ENCODE results near the gene PTGR3. TPM values are rescaled to one million over a fixed set of nuclear protein-coding genes. Genes with fewer than 3 reads are reported as not detected.
"Not testable (repeated sequence)": the region's sequence is repeated elsewhere in the genome, so short reads cannot be mapped to it uniquely, and the experiment has no call there.

Gene PTGR3
- total RNA-seq, 2 donors from 2014 or later = 13.7 to 15.8 TPM

DNA sequence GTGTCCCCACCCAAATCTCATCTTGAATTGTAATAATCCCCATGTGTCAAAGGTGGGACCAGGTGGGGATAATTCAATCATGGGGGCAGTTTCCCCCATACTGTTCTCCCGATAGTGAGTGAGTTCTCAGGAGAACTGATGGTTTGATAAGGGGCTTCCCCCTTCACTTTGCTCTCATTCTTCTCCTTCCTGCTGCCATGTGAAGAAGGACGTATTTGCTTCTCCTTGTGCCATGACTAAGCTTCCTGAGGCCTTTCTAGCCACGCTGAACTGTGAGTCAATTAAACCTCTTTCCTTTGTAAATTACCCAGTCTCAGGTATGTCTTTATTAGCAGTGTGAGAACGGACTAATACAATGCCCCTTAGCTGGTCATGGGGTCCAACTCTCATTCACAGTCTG is 21.2 kb downstream of the PTGR3 start:
- DNase-seq (ENCODE audit: low spot score) = not testable (repeated sequence)
- intact Hi-C loops (cut with DNase I) = loop anchor here in 1 of 2 donors (2.0 kb wide), 1 partner anchor 461 kb away; no protein-coding TSS in a partner anchor

GRCh38 chr18:75185460-75185859 is 23.5 kb downstream of the PTGR3 start:
- no peak for DNase-seq (ENCODE audit: low spot score)
- intact Hi-C loops (cut with DNase I) = no loop called here

- DNase-seq (ENCODE audit: low spot score) = no peak
- intact Hi-C loops (cut with DNase I) = no loop called here
Measured at GRCh38 chr18:75183973-75184493, 24.9 kb downstream of the PTGR3 start.

DNA sequence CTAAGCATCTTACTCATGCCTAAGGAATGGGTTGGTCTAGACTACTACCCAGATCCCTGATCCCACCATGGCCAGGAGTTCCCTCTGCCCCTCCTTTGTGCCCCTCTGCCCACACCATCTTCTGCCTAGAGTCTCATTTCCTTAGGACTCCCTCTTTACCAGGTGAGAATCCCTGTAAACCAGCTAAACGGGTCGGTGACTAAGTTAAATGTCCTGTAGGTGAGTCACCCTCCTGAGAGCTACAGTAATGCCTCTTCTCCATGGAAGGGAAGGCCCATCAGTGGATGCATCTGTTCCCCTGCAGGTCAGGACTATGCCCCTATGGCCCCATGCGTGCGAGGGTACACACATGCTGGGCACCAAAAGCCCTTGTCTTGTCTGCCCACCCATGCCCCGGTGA is 25.4 kb downstream of the PTGR3 start:
- intact Hi-C loops (cut with DNase I) = no loop called here

DNA sequence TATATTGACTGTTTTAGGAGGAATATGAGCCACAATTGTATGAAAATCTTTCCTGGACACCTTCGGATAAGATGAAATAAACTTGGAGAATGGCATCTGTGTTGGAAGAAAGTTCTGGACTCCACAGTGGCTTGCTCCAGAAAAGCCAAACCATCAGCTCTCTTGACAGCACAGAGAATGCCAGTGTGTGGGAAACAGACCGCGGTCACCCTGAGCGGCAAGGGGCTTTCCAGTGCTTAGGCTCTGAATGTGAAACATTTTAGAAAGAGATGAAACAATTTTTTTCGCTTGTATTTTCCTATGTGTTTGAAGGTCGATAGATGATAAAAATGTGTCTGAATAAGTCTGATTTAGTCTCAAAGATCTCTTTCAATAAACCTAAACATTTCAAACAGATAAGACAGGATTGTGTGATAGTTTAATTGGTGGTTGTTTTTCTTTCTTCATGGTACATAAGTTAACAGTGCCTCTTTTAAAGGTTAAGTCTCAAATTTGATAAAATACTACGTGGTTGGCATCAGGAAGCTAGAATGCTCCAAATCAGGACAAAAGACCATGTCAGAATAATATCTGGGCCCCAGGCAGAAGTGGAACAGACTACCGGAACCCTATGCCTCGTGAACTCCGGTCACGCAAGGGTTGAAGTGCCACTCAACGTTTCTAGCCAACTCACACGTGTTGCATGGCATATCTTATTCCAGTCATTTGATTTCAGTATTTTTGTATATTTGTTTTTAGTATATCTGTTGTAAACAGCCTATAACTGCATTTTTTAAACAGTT is 28.9 kb downstream of the PTGR3 start:
- intact Hi-C loops (cut with DNase I) = no loop called here
- no peak for DNase-seq (ENCODE audit: low spot score)

More for the DNA sequence above, 25.4 kb downstream of the PTGR3 start:
- no peak for DNase-seq (ENCODE audit: low spot score)

DNA sequence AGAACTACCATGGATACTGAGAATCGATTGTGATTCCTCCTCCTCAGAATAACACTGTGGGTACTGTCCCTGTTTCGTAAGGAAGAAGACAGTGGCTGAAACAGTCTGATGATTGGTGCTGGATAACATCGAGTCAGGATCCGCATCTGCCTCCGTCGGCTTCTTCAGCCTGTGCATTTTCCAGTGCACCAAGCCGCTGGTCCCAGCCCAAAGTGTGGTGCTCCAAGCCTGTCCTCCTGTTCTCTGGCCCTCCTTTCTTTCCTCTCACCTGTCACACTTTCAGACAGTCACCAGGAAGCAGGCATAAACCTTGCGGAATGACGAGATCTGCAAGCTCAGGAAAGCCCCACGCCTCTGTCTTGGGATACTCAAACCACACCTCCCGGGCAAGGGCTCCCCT is 30.6 kb downstream of the PTGR3 start:
- no peak for DNase-seq (ENCODE audit: low spot score)
- intact Hi-C loops (cut with DNase I) = no loop called here

- intact Hi-C loops (cut with DNase I) = no loop called here
Measured at GRCh38 chr18:75176849-75177248, 32.1 kb downstream of the PTGR3 start.

GRCh38 chr18:75173738-75174137 is 35.2 kb downstream of the PTGR3 start:
- intact Hi-C loops (cut with DNase I) = no loop called here
- no peak for DNase-seq (ENCODE audit: low spot score)

More at GRCh38 chr18:75176849-75177248, 32.1 kb downstream of the PTGR3 start:
- no peak for DNase-seq (ENCODE audit: low spot score)

DNA sequence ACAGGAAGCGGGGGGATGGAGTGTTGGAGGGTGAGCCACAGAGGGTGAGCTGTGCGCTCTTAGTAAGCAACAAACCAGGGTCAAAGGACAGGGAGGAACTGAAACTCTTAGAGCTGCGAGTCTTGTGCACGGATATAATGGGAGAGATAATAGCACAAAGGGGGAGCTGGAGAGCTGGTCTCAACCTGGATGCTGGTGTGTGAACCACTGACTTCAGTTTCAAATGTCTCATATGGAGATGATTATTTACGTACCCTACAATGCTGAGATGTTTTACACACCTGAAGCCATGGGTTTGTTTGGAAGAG is 35.9 kb downstream of the PTGR3 start:
- intact Hi-C loops (cut with DNase I) = no loop called here
- DNase-seq (ENCODE audit: low spot score) = no peak

DNA sequence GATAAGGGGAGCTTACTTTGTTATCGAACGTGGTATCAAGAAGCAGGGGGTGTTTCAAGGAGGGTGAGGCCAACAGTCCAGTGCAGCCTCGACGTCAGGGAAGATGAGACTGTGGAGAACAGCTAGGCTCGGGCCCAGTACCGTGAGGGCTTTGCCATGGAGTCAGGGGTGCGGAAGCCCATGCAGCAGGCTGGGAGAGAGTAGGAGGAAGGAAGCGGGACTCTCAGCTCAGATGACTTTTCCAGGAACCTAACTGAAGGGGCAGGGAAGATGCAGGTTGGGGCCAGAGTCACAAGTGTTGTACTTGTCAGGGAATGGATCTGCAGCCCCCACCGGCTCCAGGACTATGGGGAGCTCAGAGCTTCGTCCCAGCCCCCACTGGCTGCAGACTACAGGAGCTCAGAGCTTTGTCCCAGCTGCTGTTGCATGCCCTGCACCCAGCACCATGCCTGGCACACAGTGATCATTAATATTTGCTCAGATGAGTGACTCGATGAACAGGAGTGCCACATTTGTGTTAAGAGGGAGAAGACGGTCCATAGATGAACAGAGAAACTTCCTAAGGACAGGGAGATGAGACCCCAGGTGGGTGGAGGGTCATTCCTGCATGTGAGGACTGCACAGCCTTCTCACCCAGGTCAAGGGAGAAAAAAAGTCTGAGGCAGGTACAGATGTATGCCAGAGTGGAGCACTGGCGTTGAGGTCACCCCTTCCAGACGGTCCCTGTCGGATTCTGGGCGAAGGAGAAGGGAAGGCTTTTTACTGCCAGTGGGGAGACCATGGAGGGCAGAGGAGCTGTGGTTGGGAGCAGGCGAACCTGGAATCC is 36.4 kb downstream of the PTGR3 start:
- DNase-seq (ENCODE audit: low spot score) = no peak
- intact Hi-C loops (cut with DNase I) = no loop called here

DNA sequence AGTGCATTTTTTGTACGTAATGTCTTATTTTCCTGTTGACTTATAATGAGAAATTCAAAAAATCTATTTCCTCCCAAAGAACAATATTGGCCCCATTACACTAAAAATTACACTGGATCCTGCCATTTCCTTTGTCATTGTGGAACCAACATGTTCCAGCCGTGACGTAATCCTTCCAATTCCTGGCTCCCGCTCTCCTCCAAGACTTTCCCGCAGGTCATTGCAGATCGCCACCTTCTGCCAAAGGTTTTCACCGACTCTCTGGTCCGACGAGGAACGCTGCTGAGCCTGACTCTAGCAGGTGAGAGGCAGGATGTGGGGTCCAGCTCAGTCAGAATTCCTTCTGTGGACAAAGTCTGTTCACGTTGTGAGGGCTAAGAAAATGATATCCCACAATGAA is 38.0 kb downstream of the PTGR3 start:
- intact Hi-C loops (cut with DNase I) = no loop called here
- DNase-seq (ENCODE audit: low spot score) = no peak

GRCh38 chr18:75170022-75170789 is 38.7 kb downstream of the PTGR3 start:
- DNase-seq (ENCODE audit: low spot score) = no peak
- intact Hi-C loops (cut with DNase I) = no loop called here

GRCh38 chr18:75169411-75169810 is 39.5 kb downstream of the PTGR3 start:
- intact Hi-C loops (cut with DNase I) = no loop called here
- no peak for DNase-seq (ENCODE audit: low spot score)

GRCh38 chr18:75168619-75169018 is 40.3 kb downstream of the PTGR3 start:
- intact Hi-C loops (cut with DNase I) = no loop called here
- no peak for DNase-seq (ENCODE audit: low spot score)

DNA sequence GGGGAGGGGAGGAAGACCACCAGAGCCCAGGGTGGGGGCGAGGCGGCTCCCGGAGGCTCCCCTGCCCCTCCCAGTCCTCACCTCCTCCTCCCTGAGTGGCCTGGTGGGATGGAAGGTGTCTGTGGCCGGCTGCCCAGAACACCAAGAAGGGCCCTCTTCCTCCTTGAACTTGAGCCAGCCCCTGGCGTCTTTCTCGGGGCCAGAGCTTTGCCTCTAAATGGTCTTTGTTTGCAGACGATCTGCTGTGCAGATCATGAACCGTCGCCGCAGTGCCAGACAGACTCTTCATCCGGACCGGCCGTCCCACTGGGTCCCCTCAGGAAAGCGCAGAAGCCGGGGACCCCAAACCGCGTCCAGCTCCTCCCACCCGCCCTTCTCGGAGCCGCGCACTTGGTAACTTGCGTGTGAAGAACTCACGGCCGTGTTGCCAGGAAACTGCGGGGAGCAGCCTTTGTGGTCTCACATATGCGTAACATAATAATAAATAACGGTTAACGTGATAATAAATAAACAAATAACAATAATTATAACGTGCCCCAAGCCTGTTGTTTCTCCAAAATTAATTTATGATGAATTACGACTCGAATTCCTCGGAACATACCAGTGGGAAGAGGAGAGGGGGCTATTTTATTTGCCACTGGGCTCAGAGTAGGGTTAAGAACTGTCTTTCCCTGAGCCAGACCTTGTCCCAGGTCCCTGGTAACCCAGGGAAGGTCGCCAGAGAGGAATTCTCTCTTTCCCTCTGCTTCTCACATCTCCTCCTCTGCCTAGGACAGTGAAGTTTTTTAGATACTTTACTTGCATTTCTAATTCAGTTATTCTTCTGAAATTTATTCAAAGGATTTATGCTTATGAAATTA is 41.0 kb downstream of the PTGR3 start:
- DNase-seq (ENCODE audit: low spot score) = no peak

GRCh38 chr18:75167137-75167536 is 41.8 kb downstream of the PTGR3 start:
- no peak for DNase-seq (ENCODE audit: low spot score)
- intact Hi-C loops (cut with DNase I) = no loop called here

More for the DNA sequence above, 41.0 kb downstream of the PTGR3 start:
- intact Hi-C loops (cut with DNase I) = no loop called here

DNA sequence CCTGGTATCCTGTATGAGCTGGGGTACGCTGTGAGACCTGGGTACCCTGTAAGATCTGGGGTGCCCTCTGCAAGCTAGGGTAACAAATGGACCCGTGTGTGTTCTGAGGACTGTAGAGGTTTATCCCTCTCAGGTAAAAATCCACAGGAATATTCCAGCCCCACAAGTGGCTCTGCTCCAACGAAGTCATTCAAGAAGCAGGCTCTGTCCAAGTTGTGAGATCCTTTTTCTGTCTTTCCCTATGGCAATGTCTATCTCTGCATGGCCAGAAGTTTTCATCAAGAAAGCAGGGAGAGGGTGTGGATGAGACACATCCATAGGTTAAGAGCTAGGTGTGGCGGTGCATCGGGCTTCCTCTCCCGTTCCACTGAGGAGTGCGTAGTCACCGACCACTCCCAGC is 43.0 kb downstream of the PTGR3 start:
- no peak for DNase-seq (ENCODE audit: low spot score)
- intact Hi-C loops (cut with DNase I) = no loop called here

- DNase-seq (ENCODE audit: low spot score) = no peak
- intact Hi-C loops (cut with DNase I) = no loop called here
Measured at GRCh38 chr18:75164479-75164878, 44.5 kb downstream of the PTGR3 start.

DNA sequence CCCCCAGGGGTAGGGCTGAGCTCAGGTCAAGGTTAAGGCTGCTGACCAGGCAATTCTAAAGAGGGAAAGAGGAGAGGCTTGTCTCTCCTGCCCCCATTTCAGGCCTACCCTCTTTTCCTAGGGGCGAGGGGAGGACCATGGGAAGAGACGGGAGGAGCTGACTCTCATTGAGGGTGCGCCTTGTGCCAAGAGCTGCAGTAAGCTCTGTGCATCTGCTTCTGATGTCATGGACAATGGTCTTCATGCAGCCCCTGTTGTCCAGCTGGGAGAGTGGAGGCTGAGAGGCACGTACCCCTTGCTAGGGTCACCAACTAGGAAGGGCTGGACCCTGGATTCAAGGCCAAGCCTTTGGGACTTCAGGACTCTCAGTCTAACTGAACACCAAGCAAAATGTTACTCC is 45.2 kb downstream of the PTGR3 start:
- intact Hi-C loops (cut with DNase I) = no loop called here
- DNase-seq (ENCODE audit: low spot score) = no peak
